ELF-1 (cell line): ENCODE results near the gene SPANXA1.
"Not testable (repeated sequence)": the region's sequence is repeated elsewhere in the genome, so short reads cannot be mapped to it uniquely, and the experiment has no call there.

ENCODE experiments used
- DNase-seq: peaks from one replicate; pipeline ENCODE4 v3.0.0-alpha.2; 2016; ENCODE audit warnings: low read depth, low spot score

The SPANXA1 gene

GRCh38 chrX:141584638-141585037 lies at the start of gene SPANXA1:
TSS of gene SPANXA1 (minus strand) at chrX:141584738. CDS start at chrX:141584678, 60 bp downstream.
- DNase-seq, result not testable (repeated sequence)

- DNase-seq, result no peak
Observed at GRCh38 chrX:141632124-141632523, 47.6 kb upstream of the SPANXA1 start.

GRCh38 chrX:141619336-141619735 lies 34.8 kb upstream of the SPANXA1 start:
- no peak for DNase-seq

- no peak for DNase-seq
Observed at GRCh38 chrX:141609111-141609510, 24.6 kb upstream of the SPANXA1 start.

- not testable (repeated sequence) for DNase-seq
Observed at GRCh38 chrX:141589408-141589807, 4.9 kb upstream of the SPANXA1 start, which contains the start of gene SPANXA2. TSS of gene SPANXA2 (plus strand) at chrX:141589708. CDS start at chrX:141589768, 60 bp downstream.

GRCh38 chrX:141542551-141542950 lies 42.0 kb downstream of the SPANXA1 start:
- DNase-seq, result not testable (repeated sequence)
